ENCODE data around the gene UBB.
"Not testable (repeated sequence)": the region's sequence is repeated elsewhere in the genome, so short reads cannot be mapped to it uniquely, and the experiment has no call there.

UBB gene

GRCh38 chr17:16396693-16397092 lies 15.8 kb downstream of the UBB start:
- 84 to 100% methylated on average over 1 to 2 of the region's 2 CpGs for WGBS, 2 experiments (ENCODE audit: insufficient coverage in 2 of 2)
- not testable (repeated sequence) for H3K9me3 ChIP-seq (ENCODE audit: control insufficient read depth, low read length); H3K36me3 ChIP-seq (ENCODE audit: control insufficient read depth, insufficient read depth, low read length); H3K4me3 ChIP-seq (ENCODE audit: extremely low read depth, insufficient read depth, low read length, poor library complexity, severe bottlenecking)
- peaks cover 11% of the 10 kb centered on the region for H3K4me1 ChIP-seq (ENCODE audit: control insufficient read depth, insufficient read depth, low read length, poor library complexity, severe bottlenecking)
- H3K27ac ChIP-seq (ENCODE audit: low read depth, low read length, severe bottlenecking), result peak overlapping the region; percentile 66

- Histone ChIP-seq H3K4me3 (ENCODE audit: extremely low read depth, insufficient read depth, low read length, poor library complexity, severe bottlenecking) (no peak overlapping the region), H3K4me1 (ENCODE audit: control insufficient read depth, insufficient read depth, low read length, poor library complexity, severe bottlenecking) (peaks cover 11% of the 10 kb centered on the region), H3K27ac (ENCODE audit: low read depth, low read length, severe bottlenecking) (peak overlapping the region; percentile 87), H3K36me3 (ENCODE audit: control insufficient read depth, insufficient read depth, low read length) (no peaks in the 10 kb centered on the region), H3K9me3 (ENCODE audit: control insufficient read depth, low read length) (no peaks in the 10 kb centered on the region)
- 37 to 62% methylated on average over 3 of the region's 9 CpGs for WGBS, 2 experiments (ENCODE audit: insufficient coverage in 2 of 2)
Measured at GRCh38 chr17:16398270-16399267, 17.7 kb downstream of the UBB start.

DNA sequence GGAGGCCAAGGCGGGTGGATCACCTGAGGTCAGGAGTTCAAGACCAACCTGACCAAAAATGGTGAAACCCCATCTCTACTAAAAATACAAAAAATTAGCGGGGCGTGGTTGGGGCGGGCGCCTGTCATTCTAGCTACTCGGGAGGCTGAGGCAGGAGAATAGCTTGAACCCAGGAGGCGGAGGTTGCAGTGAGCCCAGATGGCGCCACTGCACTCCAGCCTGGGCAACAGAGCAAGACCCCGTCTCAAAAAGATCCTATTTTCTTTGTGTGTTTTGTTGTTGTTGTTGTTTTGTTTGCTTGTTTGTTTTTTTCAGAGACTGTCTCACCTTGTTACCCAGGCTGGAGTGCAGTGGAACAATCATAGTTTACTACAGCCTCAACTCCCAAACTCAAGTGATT lies 23.0 kb downstream of the UBB start:
- not testable (repeated sequence) for H3K9me3 ChIP-seq (ENCODE audit: control insufficient read depth, low read length); H3K36me3 ChIP-seq (ENCODE audit: control insufficient read depth, insufficient read depth, low read length); H3K4me3 ChIP-seq (ENCODE audit: extremely low read depth, insufficient read depth, low read length, poor library complexity, severe bottlenecking); H3K4me1 ChIP-seq (ENCODE audit: control insufficient read depth, insufficient read depth, low read length, poor library complexity, severe bottlenecking)
- WGBS, 2 experiments (ENCODE audit: insufficient coverage in 2 of 2), result 95 to 97% methylated on average over 7 to 8 of the region's 9 CpGs
- peak overlapping the region; percentile 76 for H3K27ac ChIP-seq (ENCODE audit: low read depth, low read length, severe bottlenecking)

DNA sequence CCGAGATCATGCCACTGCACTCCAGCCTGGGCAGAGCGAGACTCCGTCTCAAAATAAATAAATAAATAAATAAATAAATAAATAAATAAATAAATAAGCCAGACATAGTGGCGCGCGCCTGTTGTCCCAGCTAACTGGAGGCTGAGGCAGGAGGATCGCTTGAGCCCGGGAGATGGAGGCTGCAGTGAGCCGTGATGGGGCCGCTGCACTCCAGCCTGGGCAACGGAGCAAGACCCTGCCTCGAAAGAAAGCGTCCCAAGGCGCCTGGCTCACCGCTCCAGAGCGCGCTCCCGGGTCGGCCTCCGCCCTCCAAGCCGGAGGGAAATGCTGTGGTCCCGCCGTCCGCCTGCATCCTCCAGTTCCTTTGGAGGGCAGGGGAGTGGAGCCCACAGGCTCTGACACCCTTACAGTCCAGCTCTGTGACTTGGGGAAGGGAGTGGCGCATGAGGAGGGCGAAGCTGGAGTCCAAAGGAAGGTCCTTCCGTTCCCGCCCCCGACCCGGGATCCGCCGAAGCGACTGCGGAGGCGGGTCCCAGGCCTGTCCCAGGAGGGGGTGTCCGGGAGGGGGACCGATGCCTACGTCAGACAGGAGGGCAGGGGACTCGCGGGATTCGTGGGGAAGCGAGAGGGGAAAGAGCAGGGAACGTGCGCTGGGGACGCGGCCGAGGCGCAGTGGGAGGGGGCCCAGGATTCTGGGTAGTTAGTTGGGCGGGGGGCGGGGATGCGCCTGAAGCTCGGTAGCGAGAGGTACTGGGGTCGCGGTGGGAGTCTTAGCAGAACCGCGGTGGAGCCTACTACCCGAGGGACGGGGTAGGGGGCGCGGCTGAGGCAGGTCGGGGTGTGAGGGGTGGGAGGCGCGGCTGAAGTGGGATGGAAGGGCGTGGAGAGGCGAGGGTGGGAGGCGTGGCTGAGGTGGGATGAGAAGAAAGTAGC lies 26.1 kb downstream of the UBB start:
- Histone ChIP-seq H3K27ac (ENCODE audit: low read depth, low read length, severe bottlenecking) (peak overlapping the region; percentile 45), H3K36me3 (ENCODE audit: control insufficient read depth, insufficient read depth, low read length) (no peaks in the 10 kb centered on the region), H3K4me1 (ENCODE audit: control insufficient read depth, insufficient read depth, low read length, poor library complexity, severe bottlenecking) (peaks cover 3% of the 10 kb centered on the region), H3K9me3 (ENCODE audit: control insufficient read depth, low read length) (no peaks in the 10 kb centered on the region), H3K4me3 (ENCODE audit: extremely low read depth, insufficient read depth, low read length, poor library complexity, severe bottlenecking) (peak overlapping the region; percentile 46)
- WGBS, 2 experiments (ENCODE audit: insufficient coverage in 2 of 2), result 1 to 8% methylated on average over 26 to 62 of the region's 67 CpGs

DNA sequence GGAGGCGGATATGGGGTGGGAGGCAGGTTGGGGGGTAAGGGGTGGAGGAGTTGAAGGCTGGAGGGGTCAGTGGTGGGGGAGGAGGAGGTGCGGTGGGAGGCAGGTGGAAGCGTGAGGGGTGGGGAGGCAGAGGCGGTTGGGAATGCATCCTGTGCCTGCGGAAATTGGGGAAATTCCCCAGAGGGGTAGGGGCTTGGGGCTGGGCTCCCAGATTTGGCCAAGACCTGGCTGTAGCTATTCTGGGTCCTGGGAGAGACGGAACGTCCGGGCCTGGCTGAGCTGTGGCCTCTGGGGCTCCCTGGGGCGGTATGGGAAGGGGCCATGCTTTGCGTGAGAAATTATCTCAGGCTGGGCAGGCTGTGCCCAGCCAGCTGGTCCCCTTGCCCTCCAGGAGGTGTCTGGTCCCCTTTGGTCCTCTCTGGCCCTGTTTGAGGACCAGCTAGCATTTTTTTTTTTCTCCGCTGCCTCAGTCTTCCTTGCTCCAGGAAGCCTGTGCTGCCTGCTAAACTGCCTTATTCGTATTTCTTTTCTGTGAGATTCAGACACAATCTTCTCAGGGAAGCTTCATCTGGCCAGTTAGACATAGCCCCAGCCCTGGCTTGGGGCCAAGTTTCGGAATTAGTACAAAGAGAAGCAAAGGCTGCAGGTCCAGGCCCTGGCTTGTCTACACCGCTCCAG lies 27.2 kb downstream of the UBB start:
- peak overlapping the region; percentile 11 for H3K27ac ChIP-seq (ENCODE audit: low read depth, low read length, severe bottlenecking)

DNA sequence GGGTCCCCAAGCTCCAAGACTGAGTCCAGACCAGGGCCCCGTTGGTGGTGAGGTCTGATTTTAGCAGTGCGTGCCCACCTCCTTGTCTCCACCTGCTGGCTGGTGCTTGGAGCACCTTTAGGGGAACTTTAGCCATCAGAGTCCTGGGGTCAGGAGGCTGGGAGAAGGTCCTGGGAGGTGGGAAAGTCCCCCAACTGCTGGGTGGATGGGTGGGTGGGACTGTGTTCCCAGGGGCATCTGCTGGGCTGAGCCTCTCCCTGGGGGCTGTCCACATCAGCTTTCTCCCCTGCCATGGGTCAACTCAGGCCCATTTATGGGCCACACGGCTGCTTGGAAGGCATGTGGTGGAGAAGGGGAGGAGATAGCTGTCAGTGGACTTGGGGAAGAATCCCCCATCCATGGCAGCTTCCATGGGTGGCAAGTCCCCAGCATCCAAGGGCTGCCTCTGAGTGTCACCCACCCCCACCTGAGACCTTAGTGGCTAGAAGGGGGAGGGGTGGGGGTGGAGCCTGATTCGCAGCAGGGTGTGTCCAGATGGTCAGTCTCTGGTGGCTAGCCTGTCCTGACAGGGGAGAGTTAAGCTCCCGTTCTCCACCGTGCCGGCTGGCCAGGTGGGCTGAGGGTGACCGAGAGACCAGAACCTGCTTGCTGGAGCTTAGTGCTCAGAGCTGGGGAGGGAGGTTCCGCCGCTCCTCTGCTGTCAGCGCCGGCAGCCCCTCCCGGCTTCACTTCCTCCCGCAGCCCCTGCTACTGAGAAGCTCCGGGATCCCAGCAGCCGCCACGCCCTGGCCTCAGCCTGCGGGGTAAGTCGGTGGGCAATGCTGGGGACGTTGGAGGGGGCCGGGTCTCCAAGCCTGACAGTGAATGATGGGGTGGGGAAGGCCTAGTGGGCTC lies 34.4 kb downstream of the UBB start, which contains the start of gene TRPV2:
Gene TRPV2 (plus strand): TSS at position 541 of the 894 bp plus-strand sequence. CDS start 2,098 bp downstream, outside the sequence.
- Histone ChIP-seq H3K36me3 (ENCODE audit: control insufficient read depth, insufficient read depth, low read length) (no peaks in the 10 kb centered on the region), H3K9me3 (ENCODE audit: control insufficient read depth, low read length) (no peaks in the 10 kb centered on the region), H3K4me3 (ENCODE audit: extremely low read depth, insufficient read depth, low read length, poor library complexity, severe bottlenecking) (peak within 1 kb of the TSS; percentile 36), H3K27ac (ENCODE audit: low read depth, low read length, severe bottlenecking) (no peak within 1 kb of the TSS), H3K4me1 (ENCODE audit: control insufficient read depth, insufficient read depth, low read length, poor library complexity, severe bottlenecking) (peaks cover 42% of the 10 kb centered on the region)
- 39 to 45% methylated on average over 7 of the region's 21 CpGs for WGBS, 2 experiments (ENCODE audit: insufficient coverage in 2 of 2)

More for the DNA sequence above, 27.2 kb downstream of the UBB start:
- Histone ChIP-seq H3K9me3 (ENCODE audit: control insufficient read depth, low read length) (no peaks in the 10 kb centered on the region), H3K36me3 (ENCODE audit: control insufficient read depth, insufficient read depth, low read length) (no peaks in the 10 kb centered on the region), H3K4me3 (ENCODE audit: extremely low read depth, insufficient read depth, low read length, poor library complexity, severe bottlenecking) (no peak overlapping the region), H3K4me1 (ENCODE audit: control insufficient read depth, insufficient read depth, low read length, poor library complexity, severe bottlenecking) (peaks cover 3% of the 10 kb centered on the region)
- 76% methylated on average over 10 to 13 of the region's 14 CpGs for WGBS, 2 experiments (ENCODE audit: insufficient coverage in 2 of 2)

DNA sequence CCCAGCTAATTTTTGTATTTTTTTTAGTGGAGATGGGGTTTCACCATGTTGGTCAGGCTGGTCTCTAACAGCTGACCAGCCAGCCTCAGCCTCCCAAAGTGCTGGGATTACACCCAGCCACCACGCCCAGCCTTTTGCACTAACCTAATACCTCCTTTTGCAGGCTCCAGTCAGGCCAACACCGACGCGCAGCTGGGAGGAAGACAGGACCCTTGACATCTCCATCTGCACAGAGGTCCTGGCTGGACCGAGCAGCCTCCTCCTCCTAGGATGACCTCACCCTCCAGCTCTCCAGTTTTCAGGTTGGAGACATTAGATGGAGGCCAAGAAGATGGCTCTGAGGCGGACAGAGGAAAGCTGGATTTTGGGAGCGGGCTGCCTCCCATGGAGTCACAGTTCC lies 36.5 kb downstream of the UBB start:
- H3K4me1 ChIP-seq (ENCODE audit: control insufficient read depth, insufficient read depth, low read length, poor library complexity, severe bottlenecking), result peaks cover 55% of the 10 kb centered on the region
- no peak overlapping the region for H3K4me3 ChIP-seq (ENCODE audit: extremely low read depth, insufficient read depth, low read length, poor library complexity, severe bottlenecking)
- 89 to 100% methylated on average over 4 to 6 of the region's 7 CpGs for WGBS, 2 experiments (ENCODE audit: insufficient coverage in 2 of 2)
- no peak overlapping the region for H3K27ac ChIP-seq (ENCODE audit: low read depth, low read length, severe bottlenecking)
- H3K9me3 ChIP-seq (ENCODE audit: control insufficient read depth, low read length), result no peaks in the 10 kb centered on the region
- H3K36me3 ChIP-seq (ENCODE audit: control insufficient read depth, insufficient read depth, low read length), result peaks cover under 1% of the 10 kb centered on the region

GRCh38 chr17:16417896-16418684 lies 37.2 kb downstream of the UBB start:
- WGBS, 2 experiments (ENCODE audit: insufficient coverage in 2 of 2), result 86 to 87% methylated on average over 5 to 6 of the region's 7 CpGs
- H3K9me3 ChIP-seq (ENCODE audit: control insufficient read depth, low read length), result no peaks in the 10 kb centered on the region
- H3K36me3 ChIP-seq (ENCODE audit: control insufficient read depth, insufficient read depth, low read length), result peaks cover 6% of the 10 kb centered on the region
- peaks cover 55% of the 10 kb centered on the region for H3K4me1 ChIP-seq (ENCODE audit: control insufficient read depth, insufficient read depth, low read length, poor library complexity, severe bottlenecking)
- H3K27ac ChIP-seq (ENCODE audit: low read depth, low read length, severe bottlenecking), result peak overlapping the region; percentile 89
- H3K4me3 ChIP-seq (ENCODE audit: extremely low read depth, insufficient read depth, low read length, poor library complexity, severe bottlenecking), result no peak overlapping the region

DNA sequence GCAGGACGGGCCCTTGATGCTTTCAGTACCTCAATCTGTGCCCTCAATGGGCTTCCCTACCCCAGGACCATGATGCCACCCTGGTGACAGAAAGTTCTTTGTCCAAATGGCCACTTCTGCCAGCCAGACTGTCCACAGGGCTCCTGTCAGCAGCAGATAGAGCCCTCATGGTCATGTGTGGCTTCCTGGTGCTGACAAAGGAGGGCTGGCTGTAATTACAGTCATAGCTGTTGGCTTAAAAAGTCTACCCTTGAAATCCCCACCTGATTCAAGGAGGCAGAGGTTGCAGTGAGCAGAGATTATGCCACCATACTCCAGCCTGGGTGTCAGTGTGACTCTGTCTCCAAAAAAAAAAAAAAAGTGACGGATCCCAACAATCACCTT lies 37.8 kb downstream of the UBB start:
- no peaks in the 10 kb centered on the region for H3K9me3 ChIP-seq (ENCODE audit: control insufficient read depth, low read length)
- peaks cover 55% of the 10 kb centered on the region for H3K4me1 ChIP-seq (ENCODE audit: control insufficient read depth, insufficient read depth, low read length, poor library complexity, severe bottlenecking)
- peaks cover 12% of the 10 kb centered on the region for H3K36me3 ChIP-seq (ENCODE audit: control insufficient read depth, insufficient read depth, low read length)
- H3K4me3 ChIP-seq (ENCODE audit: extremely low read depth, insufficient read depth, low read length, poor library complexity, severe bottlenecking), result no peak overlapping the region
- WGBS, 2 experiments (ENCODE audit: insufficient coverage in 2 of 2), result 100% methylated on average over 1 of the region's 2 CpGs
- peak overlapping the region; percentile 89 for H3K27ac ChIP-seq (ENCODE audit: low read depth, low read length, severe bottlenecking)
